Central memory CD8-positive, alpha-beta T cell (primary cell): ENCODE measurements around the gene TXLNA.

Source experiments
- ATAC-seq: fragments of 150-1000 bp; cut with Tn5 transposase; replicated peaks from 2 replicates; pipeline ENCODE4 v1.10.0; 2022; ENCODE audit warnings: mild to moderate bottlenecking, moderate FRiP score, moderate number of reproducible peaks; ENCODE audit not compliant: poor library complexity, severe bottlenecking; ENCODE audit errors: extremely low read depth
- DNase-seq, 2 donors: peaks; one replicate each; pipeline ENCODE4 v3.0.0; 2021; ENCODE audit warnings: low spot score in 2 of 2
- H3K27ac Mint-ChIP-seq: one replicate; pipeline ENCODE4 v1.8.0; 2022; ENCODE audit warnings: low read depth, mild to moderate bottlenecking, moderate library complexity, mixed read lengths
- H3K27me3 Mint-ChIP-seq: one replicate; pipeline ENCODE4 v1.8.0; 2022; ENCODE audit warnings: mixed read lengths
- H3K36me3 Mint-ChIP-seq: one replicate; pipeline ENCODE4 v1.8.0; 2022; ENCODE audit warnings: mild to moderate bottlenecking, moderate library complexity, mixed read lengths; ENCODE audit not compliant: insufficient read depth
- H3K4me1 Mint-ChIP-seq: one replicate; pipeline ENCODE4 v1.8.0; 2022; ENCODE audit warnings: mixed read lengths
- H3K4me3 Mint-ChIP-seq: one replicate; pipeline ENCODE4 v1.8.0; 2022; ENCODE audit warnings: mild to moderate bottlenecking, moderate library complexity, mixed read lengths
- H3K9me3 Mint-ChIP-seq: one replicate; pipeline ENCODE4 v1.8.0; 2022; ENCODE audit warnings: mixed read lengths

TXLNA gene

GRCh38 chr1:32170991-32171390 is 8.5 kb upstream of the TXLNA start:
- Mint-ChIP-seq H3K27ac (no peak overlapping the region), H3K36me3 (peaks cover 48% of the 10 kb centered on the region), H3K4me3 (no peak overlapping the region), H3K4me1 (peaks cover 7% of the 10 kb centered on the region), H3K9me3 (no peaks in the 10 kb centered on the region), H3K27me3 (no peaks in the 10 kb centered on the region)
- ATAC-seq (no peak), DNase-seq (no peak)

GRCh38 chr1:32172621-32173245 is 6.7 kb upstream of the TXLNA start:
- peaks cover 34% of the 10 kb centered on the region for H3K36me3 Mint-ChIP-seq

GRCh38 chr1:32178380-32179192 is 889 bp upstream of the TXLNA start:
- H3K36me3 Mint-ChIP-seq: peaks cover 27% of the 10 kb centered on the region
- no peak for DNase-seq
- ATAC-seq: no peak
- H3K9me3 Mint-ChIP-seq: no peaks in the 10 kb centered on the region
- peak overlapping the region; percentile 97 for H3K27ac Mint-ChIP-seq
- peak overlapping the region; percentile 92 for H3K4me3 Mint-ChIP-seq
- H3K4me1 Mint-ChIP-seq: peaks cover 29% of the 10 kb centered on the region
- H3K27me3 Mint-ChIP-seq: no peaks in the 10 kb centered on the region

More at GRCh38 chr1:32172621-32173245, 6.7 kb upstream of the TXLNA start:
- no peaks in the 10 kb centered on the region for H3K9me3 Mint-ChIP-seq
- H3K27me3 Mint-ChIP-seq: no peaks in the 10 kb centered on the region
- ATAC-seq: no peak
- DNase-seq: no peak
- no peak overlapping the region for H3K27ac Mint-ChIP-seq
- H3K4me1 Mint-ChIP-seq: peaks cover 7% of the 10 kb centered on the region
- no peak overlapping the region for H3K4me3 Mint-ChIP-seq

DNA sequence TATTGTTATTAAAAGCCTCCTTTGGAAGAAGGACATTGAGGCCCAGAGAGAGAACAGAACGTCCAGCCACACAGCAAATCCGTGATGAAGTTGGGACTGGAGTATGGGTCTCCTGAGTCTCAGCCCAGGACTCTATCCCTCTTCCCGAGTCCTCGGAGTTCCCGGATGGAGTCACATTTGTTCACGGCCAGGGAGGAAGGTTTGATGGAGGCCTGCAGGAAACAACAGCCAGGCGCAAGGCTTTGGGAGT is 357 bp upstream of the TXLNA start:
- ATAC-seq: no peak
- Mint-ChIP-seq H3K27ac (peak overlapping the region; percentile 97), H3K36me3 (peaks cover 29% of the 10 kb centered on the region)

GRCh38 chr1:32180186-32181060 is 948 bp downstream of the TXLNA start:
- peaks cover 36% of the 10 kb centered on the region for H3K36me3 Mint-ChIP-seq
- no peaks in the 10 kb centered on the region for H3K27me3 Mint-ChIP-seq
- H3K27ac Mint-ChIP-seq: peak overlapping the region; percentile 97
- no peaks in the 10 kb centered on the region for H3K9me3 Mint-ChIP-seq
- H3K4me3 Mint-ChIP-seq: peak overlapping the region; percentile 92
- ATAC-seq (peak; percentile 24), DNase-seq (no peak)
- H3K4me1 Mint-ChIP-seq: peaks cover 43% of the 10 kb centered on the region

More for the DNA sequence above, 357 bp upstream of the TXLNA start:
- peak overlapping the region; percentile 92 for H3K4me3 Mint-ChIP-seq
- H3K4me1 Mint-ChIP-seq: peaks cover 33% of the 10 kb centered on the region
- H3K9me3 Mint-ChIP-seq: no peaks in the 10 kb centered on the region
- no peaks in the 10 kb centered on the region for H3K27me3 Mint-ChIP-seq
- DNase-seq: no peak

- peaks cover 47% of the 10 kb centered on the region for H3K4me1 Mint-ChIP-seq
Measured at GRCh38 chr1:32181065-32181464, 1.6 kb downstream of the TXLNA start.

GRCh38 chr1:32181563-32181962 is 2.1 kb downstream of the TXLNA start:
- peak overlapping the region; percentile 97 for H3K27ac Mint-ChIP-seq
- H3K36me3 Mint-ChIP-seq: peaks cover 44% of the 10 kb centered on the region
- DNase-seq (no peak), ATAC-seq (no peak)
- H3K9me3 Mint-ChIP-seq: no peaks in the 10 kb centered on the region
- H3K4me1 Mint-ChIP-seq: peaks cover 52% of the 10 kb centered on the region
- peak overlapping the region; percentile 92 for H3K4me3 Mint-ChIP-seq
- H3K27me3 Mint-ChIP-seq: no peaks in the 10 kb centered on the region

More at GRCh38 chr1:32181065-32181464, 1.6 kb downstream of the TXLNA start:
- Mint-ChIP-seq H3K27ac (peak overlapping the region; percentile 97), H3K9me3 (no peaks in the 10 kb centered on the region), H3K27me3 (no peaks in the 10 kb centered on the region), H3K4me3 (peak overlapping the region; percentile 92), H3K36me3 (peaks cover 39% of the 10 kb centered on the region)
- no peak for ATAC-seq
- DNase-seq: no peak

DNA sequence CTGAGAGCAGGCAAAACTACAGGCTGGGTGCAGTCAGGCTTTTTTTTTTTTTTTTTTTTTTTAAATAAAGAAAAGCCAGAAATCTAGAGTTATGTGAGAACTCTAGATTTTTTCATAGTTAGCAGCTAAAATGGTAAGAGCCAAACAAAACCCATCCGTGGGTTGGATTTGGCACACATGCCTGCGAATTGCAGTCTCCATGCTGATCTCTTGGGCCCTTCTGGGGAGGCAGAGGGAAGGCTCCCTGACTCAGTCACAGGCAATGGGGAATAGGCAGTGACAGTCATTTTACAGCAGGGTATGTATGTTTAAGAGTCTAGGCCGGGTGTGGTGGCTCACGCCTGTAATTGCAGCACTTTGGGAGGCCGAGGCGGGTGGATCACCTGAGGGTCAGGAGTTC is 2.6 kb downstream of the TXLNA start:
- Mint-ChIP-seq H3K27ac (peak overlapping the region; percentile 58), H3K36me3 (peaks cover 46% of the 10 kb centered on the region), H3K27me3 (no peaks in the 10 kb centered on the region), H3K9me3 (no peaks in the 10 kb centered on the region), H3K4me1 (peaks cover 55% of the 10 kb centered on the region), H3K4me3 (no peak overlapping the region)
- DNase-seq (no peak), ATAC-seq (no peak)

DNA sequence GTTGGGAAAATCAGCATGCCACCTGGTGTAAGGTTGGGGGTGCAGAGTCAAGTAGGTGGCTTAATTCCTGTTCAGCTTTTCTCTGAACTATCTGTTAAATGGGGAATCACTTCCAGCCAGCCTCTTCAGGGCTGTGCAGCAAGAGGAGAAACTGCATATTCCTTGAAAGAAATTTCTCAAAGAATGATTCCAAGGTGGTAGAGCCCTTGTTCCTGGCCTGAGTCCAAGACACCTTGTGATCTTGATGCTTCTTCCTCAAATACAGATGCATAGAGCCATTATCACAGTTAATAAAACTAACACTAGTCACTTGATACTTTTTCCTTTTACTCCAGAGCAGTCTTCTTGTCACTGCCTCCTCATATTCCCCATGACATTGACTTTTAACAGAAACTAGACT is 5.2 kb downstream of the TXLNA start:
- Mint-ChIP-seq H3K36me3 (peaks cover 51% of the 10 kb centered on the region), H3K27ac (no peak overlapping the region), H3K9me3 (no peaks in the 10 kb centered on the region), H3K4me3 (no peak overlapping the region), H3K4me1 (peaks cover 51% of the 10 kb centered on the region), H3K27me3 (no peaks in the 10 kb centered on the region)
- ATAC-seq: no peak
- no peak for DNase-seq

GRCh38 chr1:32186077-32186476 is 6.6 kb downstream of the TXLNA start:
- H3K4me1 Mint-ChIP-seq: peaks cover 37% of the 10 kb centered on the region
- H3K27me3 Mint-ChIP-seq: no peaks in the 10 kb centered on the region
- no peak overlapping the region for H3K27ac Mint-ChIP-seq
- H3K4me3 Mint-ChIP-seq: no peak overlapping the region
- ATAC-seq: no peak
- H3K9me3 Mint-ChIP-seq: no peaks in the 10 kb centered on the region
- DNase-seq: no peak
- peaks cover 57% of the 10 kb centered on the region for H3K36me3 Mint-ChIP-seq

- Mint-ChIP-seq H3K27me3 (no peaks in the 10 kb centered on the region), H3K36me3 (peaks cover 57% of the 10 kb centered on the region), H3K4me3 (no peak overlapping the region), H3K9me3 (no peaks in the 10 kb centered on the region), H3K27ac (no peak overlapping the region), H3K4me1 (peaks cover 33% of the 10 kb centered on the region)
- no peak for ATAC-seq
- DNase-seq: no peak
Measured at GRCh38 chr1:32186491-32186890, 7.0 kb downstream of the TXLNA start.

GRCh38 chr1:32187850-32188249 is 8.4 kb downstream of the TXLNA start:
- Mint-ChIP-seq H3K36me3 (peaks cover 65% of the 10 kb centered on the region), H3K4me1 (peaks cover 30% of the 10 kb centered on the region), H3K9me3 (no peaks in the 10 kb centered on the region), H3K27me3 (no peaks in the 10 kb centered on the region), H3K4me3 (no peak overlapping the region), H3K27ac (no peak overlapping the region)
- no peak for DNase-seq
- ATAC-seq: no peak
